Esophagus (tissue), 2 donors: ENCODE data around the gene NTRK2. TPM values are rescaled to one million over a fixed set of nuclear protein-coding genes. Genes with fewer than 3 reads are reported as not detected.

Experiments
- H3K27ac ChIP-seq, 2 donors: one replicate each; pipeline ENCODE4 v1.5.1; 2013; ENCODE audit warnings: low read depth in 2 of 2, mild to moderate bottlenecking in 2 of 2, inconsistent platforms in 1 of 2, low read length in 1 of 2, moderate library complexity in 1 of 2
- H3K27me3 ChIP-seq, 2 donors: one replicate each; pipeline ENCODE4 v1.6.1; 2013; ENCODE audit warnings: low read length in 2 of 2, control low read depth in 1 of 2, mild to moderate bottlenecking in 1 of 2; ENCODE audit not compliant: insufficient read depth in 2 of 2, control insufficient read depth in 1 of 2
- H3K36me3 ChIP-seq, 2 donors: one replicate each; pipeline ENCODE4 v1.6.1; 2013; ENCODE audit warnings: low read length in 1 of 2; ENCODE audit not compliant: control insufficient read depth in 2 of 2, insufficient read depth in 2 of 2
- H3K4me1 ChIP-seq, 2 donors: one replicate each; pipeline ENCODE4 v1.6.1; 2013; ENCODE audit warnings: low read length in 1 of 2; ENCODE audit not compliant: control insufficient read depth in 2 of 2, insufficient read depth in 2 of 2
- H3K4me3 ChIP-seq, 2 donors: one replicate each; pipeline ENCODE4 v1.5.1; 2013; ENCODE audit warnings: low read length in 2 of 2, mild to moderate bottlenecking in 2 of 2, low read depth in 1 of 2, moderate library complexity in 1 of 2
- H3K9me3 ChIP-seq, 2 donors: one replicate each; pipeline ENCODE4 v1.6.1; 2013; ENCODE audit warnings: mild to moderate bottlenecking in 2 of 2, low read depth in 1 of 2, low read length in 1 of 2, moderate library complexity in 1 of 2; ENCODE audit not compliant: control insufficient read depth in 2 of 2, insufficient read depth in 1 of 2
- WGBS, 2 donors: extraction: QIAGEN DNeasy Blood & Tissue Kit; methylation state at CpG; one replicate each; pipeline ENCODE4 v1.1.7; 2013; 5-methylcytosine and 5-hydroxymethylcytosine counted together
- polyA plus RNA-seq, 2 donors: library from polyadenylated mRNA; stranded (reverse); fragments of 200-250 nt; gene quantifications; one replicate each; pipeline ENCODE4 v1.2.3, GENCODE V29; 2013
- donor health status: healthy with polysubstance abuse.
- donor health status: Bipolar disorder and iron deficiency.

Gene NTRK2
- polyA plus RNA-seq, 2 donors: 1.2 to 3.6 TPM

DNA sequence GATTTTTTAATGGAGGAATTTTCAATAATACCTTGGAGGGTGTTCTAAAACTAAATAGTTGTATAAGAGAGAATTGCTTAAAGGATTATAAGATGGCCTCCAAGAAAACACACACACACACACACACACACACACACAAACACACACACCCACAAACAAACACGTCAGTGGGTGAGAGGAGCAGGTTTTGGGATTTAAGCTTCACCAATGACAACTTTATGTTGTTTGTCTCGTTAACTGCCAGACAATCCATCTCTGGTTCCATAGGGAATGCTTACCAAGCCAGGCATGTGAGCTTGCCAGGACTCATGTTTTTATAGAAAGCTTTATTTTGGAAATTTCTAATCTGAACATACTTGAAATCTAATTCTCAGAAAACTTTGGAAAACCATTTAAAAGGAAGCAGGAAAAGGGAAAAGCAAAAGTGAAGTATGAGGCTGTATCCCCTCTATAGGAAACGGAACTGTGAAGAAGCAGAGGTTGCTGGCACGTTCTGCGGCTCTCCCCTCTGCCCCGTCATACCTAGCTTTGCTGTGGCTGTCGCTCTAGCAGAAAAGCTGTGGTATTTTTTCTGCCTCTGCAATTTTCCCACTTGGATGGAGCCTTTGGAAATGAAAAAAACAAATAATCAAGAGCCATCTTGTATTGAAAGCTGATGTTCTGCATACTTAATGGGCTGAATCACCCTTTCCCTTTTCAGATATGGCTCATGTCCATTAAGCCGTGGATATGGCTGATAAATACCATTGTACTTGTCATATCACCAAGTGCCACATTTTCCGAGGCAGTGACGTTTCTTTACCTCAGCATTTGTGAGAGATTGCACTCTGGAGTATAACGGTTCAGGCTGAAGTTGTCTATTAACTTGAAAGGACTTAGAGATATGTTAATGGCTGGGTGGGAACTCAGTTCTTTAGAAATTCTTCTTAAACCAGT is 112.7 kb downstream of the NTRK2 start:
- Histone ChIP-seq H3K27me3 (no peaks in the 10 kb centered on the region), H3K27ac (no peak overlapping the region), H3K4me3 (no peak overlapping the region), H3K36me3 (no peaks in the 10 kb centered on the region), H3K4me1 (no peaks in the 10 kb centered on the region), H3K9me3 (no peaks in the 10 kb centered on the region)
- whole genome bisulfite sequencing, 2 donors: 73 to 75% methylated on average over 11 of the region's 11 CpGs

GRCh38 chr9:84785792-84786547 is 116.4 kb downstream of the NTRK2 start:
- H3K4me1 ChIP-seq: peaks cover 0 to 3% of the 10 kb centered on the region in 2 donors
- no peaks in the 10 kb centered on the region for H3K36me3 ChIP-seq
- H3K27me3 ChIP-seq: no peaks in the 10 kb centered on the region
- H3K4me3 ChIP-seq: no peak overlapping the region
- WGBS, 2 donors: 83 to 85% methylated on average over 4 of the region's 4 CpGs
- H3K9me3 ChIP-seq: no peaks in the 10 kb centered on the region
- H3K27ac ChIP-seq: no peak overlapping the region

DNA sequence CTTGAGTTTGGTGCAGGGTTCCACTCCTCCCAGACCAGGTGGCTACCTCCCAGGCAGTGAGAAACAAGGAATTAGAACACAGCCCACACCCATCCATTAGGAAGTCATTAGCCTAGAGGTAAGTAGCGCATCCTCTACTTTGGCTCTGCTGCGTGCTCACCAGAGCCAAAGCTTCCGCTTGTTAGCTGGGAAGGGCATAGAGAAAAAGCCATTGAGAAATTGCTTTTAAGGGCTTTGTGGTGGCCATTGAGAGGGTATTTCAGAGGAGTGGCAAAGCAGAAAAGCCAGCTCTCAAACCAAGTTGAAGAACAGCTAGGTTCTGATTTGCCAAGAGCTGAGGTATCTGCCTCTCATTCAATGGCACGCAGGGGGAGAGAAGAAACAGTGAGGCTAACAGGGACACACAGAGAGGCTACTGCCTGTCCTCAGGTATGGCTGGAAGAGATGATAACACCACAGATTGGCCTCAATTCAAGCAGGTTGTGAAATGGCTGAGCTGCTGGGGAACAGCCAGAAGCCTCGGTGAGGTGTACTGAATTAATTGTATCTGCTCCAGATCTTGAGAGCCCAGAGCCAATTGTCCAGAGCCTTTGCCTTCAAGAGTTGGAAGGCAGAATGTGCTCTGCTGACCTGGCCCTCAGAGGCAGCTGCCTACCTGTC is 119.4 kb downstream of the NTRK2 start:
- H3K27me3 ChIP-seq: no peaks in the 10 kb centered on the region
- H3K36me3 ChIP-seq: no peaks in the 10 kb centered on the region
- 80 to 81% methylated on average over 5 of the region's 5 CpGs for WGBS, 2 donors
- H3K4me3 ChIP-seq: no peak overlapping the region
- H3K27ac ChIP-seq: no peak overlapping the region
- peaks cover 0 to 3% of the 10 kb centered on the region in 2 donors for H3K4me1 ChIP-seq
- no peaks in the 10 kb centered on the region for H3K9me3 ChIP-seq

DNA sequence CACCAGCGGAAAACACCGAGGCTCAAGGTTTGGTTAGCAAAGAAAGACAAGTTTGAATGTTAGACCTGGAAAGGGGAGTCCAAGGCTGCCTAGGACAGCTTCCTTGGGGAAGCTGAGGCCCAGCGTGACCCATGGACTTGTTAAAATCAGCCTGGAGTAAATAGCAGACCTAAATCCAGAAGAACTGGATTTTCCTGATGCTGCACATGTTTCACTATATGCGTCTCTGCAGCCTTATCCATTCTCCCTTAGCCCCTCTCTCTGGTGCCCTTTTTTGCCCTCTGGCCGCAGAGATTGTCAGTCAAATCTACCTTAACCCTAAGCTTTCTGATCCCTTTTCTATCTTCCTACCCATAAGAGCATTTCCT is 119.9 kb downstream of the NTRK2 start:
- H3K4me1 ChIP-seq: peaks cover 0 to 3% of the 10 kb centered on the region in 2 donors
- H3K9me3 ChIP-seq: no peaks in the 10 kb centered on the region
- H3K4me3 ChIP-seq: no peak overlapping the region
- 71 to 75% methylated on average over 5 of the region's 5 CpGs for WGBS, 2 donors
- no peaks in the 10 kb centered on the region for H3K36me3 ChIP-seq
- no peak overlapping the region for H3K27ac ChIP-seq
- no peaks in the 10 kb centered on the region for H3K27me3 ChIP-seq

GRCh38 chr9:84791643-84792042 is 122.1 kb downstream of the NTRK2 start:
- H3K4me1 ChIP-seq: peaks cover 0 to 3% of the 10 kb centered on the region in 2 donors
- no peak overlapping the region for H3K4me3 ChIP-seq
- no peaks in the 10 kb centered on the region for H3K36me3 ChIP-seq
- H3K27ac ChIP-seq: no peak overlapping the region
- WGBS, 2 donors: 82 to 84% methylated on average over 2 of the region's 2 CpGs
- no peaks in the 10 kb centered on the region for H3K9me3 ChIP-seq
- no peaks in the 10 kb centered on the region for H3K27me3 ChIP-seq

DNA sequence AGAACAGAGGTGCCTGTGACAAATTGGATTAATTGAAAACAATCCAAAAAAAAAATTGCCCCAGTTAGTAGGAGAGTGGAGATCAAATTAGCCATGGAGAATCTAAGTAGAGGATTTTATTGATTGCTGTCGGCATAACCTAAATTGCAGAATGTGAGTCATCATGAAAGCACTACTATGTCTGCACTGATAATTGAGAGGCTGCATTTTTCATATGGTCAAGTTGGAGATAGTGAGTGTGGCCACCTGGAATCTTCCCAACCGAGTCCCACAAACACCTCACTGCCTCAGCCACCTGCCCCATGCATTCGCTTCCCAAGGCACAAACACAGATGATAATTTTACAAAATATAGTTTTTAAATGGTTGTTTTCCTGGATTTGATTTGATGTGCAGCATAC is 123.7 kb downstream of the NTRK2 start:
- no peaks in the 10 kb centered on the region for H3K27me3 ChIP-seq
- no peak overlapping the region for H3K4me3 ChIP-seq
- H3K36me3 ChIP-seq: no peaks in the 10 kb centered on the region
- no peaks in the 10 kb centered on the region for H3K9me3 ChIP-seq
- no peak overlapping the region for H3K27ac ChIP-seq
- WGBS, 2 donors: 82 to 86% methylated on average over 3 of the region's 3 CpGs
- peaks cover 0 to 3% of the 10 kb centered on the region in 2 donors for H3K4me1 ChIP-seq

DNA sequence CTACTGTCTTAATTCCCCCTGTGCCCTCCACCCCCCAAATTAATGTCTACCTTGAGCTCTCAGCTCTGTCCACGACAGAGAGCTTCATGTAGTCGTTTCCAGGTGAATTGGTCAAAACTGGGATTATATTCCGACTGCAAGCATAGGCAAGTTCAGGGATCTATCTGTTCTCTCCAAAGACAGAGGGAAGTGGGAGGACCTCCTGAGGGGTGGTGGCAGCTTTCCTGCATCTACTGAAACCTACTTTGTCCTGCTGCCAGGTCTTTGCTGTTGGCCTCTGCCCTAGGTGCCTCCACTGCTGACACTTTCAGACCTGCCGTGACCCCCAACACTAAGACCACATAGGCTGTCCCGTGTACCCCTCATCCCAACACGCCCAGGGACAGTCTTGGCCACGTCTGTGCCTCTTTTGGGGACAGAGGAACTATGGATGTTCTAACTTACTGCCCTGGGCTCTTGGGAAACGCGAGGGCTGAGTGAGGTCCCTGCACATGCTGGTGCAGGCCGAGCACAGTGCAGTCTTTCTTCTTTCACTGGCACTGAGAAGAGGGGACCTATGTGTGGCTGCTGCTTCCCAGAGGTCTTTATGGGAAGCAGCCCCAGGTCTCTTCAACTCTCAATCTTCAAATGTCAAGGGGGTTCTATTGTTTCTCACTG is 125.6 kb downstream of the NTRK2 start:
- H3K9me3 ChIP-seq: no peaks in the 10 kb centered on the region
- no peak overlapping the region for H3K27ac ChIP-seq
- 71 to 79% methylated on average over 10 of the region's 10 CpGs for WGBS, 2 donors
- no peaks in the 10 kb centered on the region for H3K4me1 ChIP-seq
- H3K4me3 ChIP-seq: no peak overlapping the region
- no peaks in the 10 kb centered on the region for H3K36me3 ChIP-seq
- no peaks in the 10 kb centered on the region for H3K27me3 ChIP-seq

DNA sequence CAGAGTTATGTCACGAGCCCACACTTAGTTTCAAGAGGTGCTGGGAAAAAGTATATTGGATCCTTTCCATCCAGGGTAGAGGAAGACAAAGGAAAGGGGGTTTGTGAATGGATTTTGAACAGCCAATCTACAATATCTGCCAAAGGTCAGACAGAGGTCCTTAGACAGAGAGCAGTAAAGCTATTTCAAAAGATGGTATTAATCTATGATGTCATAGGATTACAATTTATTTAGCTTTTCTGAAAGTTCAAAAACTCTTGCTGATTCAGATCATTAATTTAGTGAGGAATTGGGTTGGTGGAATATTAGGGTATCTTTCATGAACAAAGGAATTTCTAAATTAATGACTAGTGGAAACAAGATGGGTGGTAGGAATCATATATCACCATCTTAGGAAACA is 126.9 kb downstream of the NTRK2 start:
- no peaks in the 10 kb centered on the region for H3K27me3 ChIP-seq
- H3K36me3 ChIP-seq: no peaks in the 10 kb centered on the region
- 85 to 87% methylated on average over 1 of the region's 1 CpG for WGBS, 2 donors
- H3K4me1 ChIP-seq: no peaks in the 10 kb centered on the region
- no peak overlapping the region for H3K4me3 ChIP-seq
- H3K27ac ChIP-seq: no peak overlapping the region
- H3K9me3 ChIP-seq: no peaks in the 10 kb centered on the region

DNA sequence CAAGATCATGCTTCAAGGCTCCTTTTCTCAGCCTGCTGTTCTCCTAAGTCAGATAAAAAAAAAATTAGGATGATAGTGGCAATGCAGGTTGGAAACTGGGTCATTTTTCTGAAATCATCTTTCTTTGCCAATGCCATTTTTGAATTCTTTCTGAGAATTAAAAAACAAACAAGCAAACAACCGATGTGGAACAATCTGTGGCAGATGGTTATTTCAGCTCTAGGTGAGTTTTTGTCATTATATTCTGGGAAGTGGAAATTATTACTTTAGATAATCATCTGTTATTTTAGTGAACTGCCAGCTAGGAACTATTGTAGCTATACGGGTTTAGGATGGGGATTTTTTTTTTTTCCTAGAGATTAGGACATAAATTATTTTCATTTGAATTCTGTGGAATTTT is 129.7 kb downstream of the NTRK2 start:
- H3K27me3 ChIP-seq: no peaks in the 10 kb centered on the region
- 47 to 55% methylated on average over 2 of the region's 2 CpGs for WGBS, 2 donors
- no peak overlapping the region for H3K27ac ChIP-seq
- no peaks in the 10 kb centered on the region for H3K4me1 ChIP-seq
- H3K9me3 ChIP-seq: no peaks in the 10 kb centered on the region
- no peak overlapping the region for H3K4me3 ChIP-seq
- no peaks in the 10 kb centered on the region for H3K36me3 ChIP-seq
